ENCODE data around the gene SPATA22. TPM values are rescaled to one million over a fixed set of nuclear protein-coding genes. Genes with fewer than 3 reads are reported as not detected.
"Not testable (repeated sequence)": the region's sequence is repeated elsewhere in the genome, so short reads cannot be mapped to it uniquely, and the experiment has no call there.

Gene SPATA22
- total and polyA plus RNA-seq, 2 of the 4 experiments (the other 2 are of a cell fraction) = 0.18 to 0.29 TPM

DNA sequence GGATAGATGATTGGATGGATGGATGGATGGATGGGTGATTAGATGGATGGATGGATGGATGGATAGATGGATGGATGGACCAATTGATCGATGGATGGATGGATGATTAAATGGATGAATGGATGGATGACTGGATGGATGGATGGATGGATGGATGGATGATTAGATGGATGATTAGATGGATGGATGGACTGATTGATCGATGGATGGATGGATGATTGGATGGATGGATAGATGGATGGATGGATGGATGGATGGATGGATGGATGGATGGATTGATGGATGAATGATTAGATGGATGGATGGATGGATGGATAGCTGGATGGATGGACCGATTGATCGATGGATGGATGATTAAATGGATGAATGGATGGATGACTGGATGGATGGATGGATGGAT lies 47.9 kb upstream of the SPATA22 start:
- H3K9ac ChIP-seq (ENCODE audit: low read depth, low read length); H3K27ac ChIP-seq (ENCODE audit: insufficient read depth, low read length); DNase-seq; POLR2A ChIA-PET (ENCODE audit: unreplicated experiment); H3K56ac ChIP-seq (ENCODE audit: extremely low read depth, insufficient read depth, low read length); H2AK5ac ChIP-seq (ENCODE audit: low read depth, low read length); intact Hi-C loops (cut with micrococcal nuclease); H2BK120ac ChIP-seq (ENCODE audit: low read depth, low read length); H3K4me3 ChIP-seq (ENCODE audit: insufficient read depth, low read depth, low read length); H3K4ac ChIP-seq (ENCODE audit: low read depth, low read length); H3K27me3 ChIP-seq (ENCODE audit: control insufficient read depth, insufficient read depth, low read length); H3K4me1 ChIP-seq (ENCODE audit: control insufficient read depth, insufficient read depth, low read length); H3K18ac ChIP-seq (ENCODE audit: low read depth, low read length); BruUV-seq (replicated peaks); H3K36me3 ChIP-seq (ENCODE audit: control insufficient read depth, insufficient read depth, low read length); H2BK15ac ChIP-seq (ENCODE audit: low read depth, low read length); H3K9me3 ChIP-seq (ENCODE audit: control insufficient read depth, insufficient read depth, low read length); H2AK9ac ChIP-seq (replicated peaks; ENCODE audit: low read depth, low read length, poor library complexity); H3K23ac ChIP-seq (ENCODE audit: low read depth, low read length); dilution Hi-C loops (cut with HindIII; ENCODE audit: low sequenced_read_pairs, unreplicated experiment); H2AFZ ChIP-seq (replicated peaks; ENCODE audit: low read length, poor library complexity); H4K5ac ChIP-seq (ENCODE audit: low read depth, low read length); CTCF ChIA-PET; H2BK20ac ChIP-seq (ENCODE audit: low read depth, low read length); H4K8ac ChIP-seq (ENCODE audit: low read depth in 2 of 2, low read length in 2 of 2); ATAC-seq (ENCODE audit: low read depth); in situ Hi-C loops (cut with MboI; ENCODE audit: low sequenced_read_pairs); H4K91ac ChIP-seq (ENCODE audit: insufficient read depth, low read depth, low read length); H3K14ac ChIP-seq (replicated peaks; ENCODE audit: low read depth, low read length); H3K79me1 ChIP-seq (ENCODE audit: low read depth in 1 of 2, low read length in 2 of 2); H4K20me1 ChIP-seq (ENCODE audit: insufficient read depth, low read length); H3K9me1 ChIP-seq (ENCODE audit: insufficient read depth, low read length); H3K4me2 ChIP-seq (ENCODE audit: low read depth, low read length): not testable (repeated sequence)
- peak overlapping the region; percentile 33 for H2BK5ac ChIP-seq (ENCODE audit: low read depth, low read length, poor library complexity, severe bottlenecking)
- WGBS, 2 experiments (ENCODE audit: extremely low coverage in 2 of 2, insufficient read length in 1 of 2) = 59 to 100% methylated on average over 2 to 4 of the region's 4 CpGs

Measured in IMR-90 (cell line).